Neural cell (in vitro differentiated cells): ENCODE data around the gene FHAD1. TPM values are rescaled to one million over a fixed set of nuclear protein-coding genes. Genes with fewer than 3 reads are reported as not detected.
"Not testable (repeated sequence)": the region's sequence is repeated elsewhere in the genome, so short reads cannot be mapped to it uniquely, and the experiment has no call there.

Experiments
- H2AFZ ChIP-seq: fragments of 200-600, 300-800 bp; sonication (generic), shearing (Covaris generic); 2 replicates; pipeline ENCODE4 v1.6.0; 2014; ENCODE audit warnings: low read depth, mild to moderate bottlenecking, antibody characterized with exemption, low read length, moderate library complexity
- H3F3A ChIP-seq: fragments of 200-600 bp; shearing (Covaris generic); 2 replicates; pipeline ENCODE4 v1.6.1; 2016; ENCODE audit warnings: mild to moderate bottlenecking, moderate library complexity, mixed read lengths, antibody characterized with exemption, low read length; ENCODE audit not compliant: insufficient read depth, poor library complexity, severe bottlenecking
- H3K27ac ChIP-seq: fragments of 200-600, 300-800 bp; sonication (generic), shearing (Covaris generic); 2 replicates; pipeline ENCODE4 v1.5.1; 2014; ENCODE audit warnings: mild to moderate bottlenecking, low read length, moderate library complexity
- H3K27me3 ChIP-seq: fragments of 300-800, 200-600 bp; sonication (generic), shearing (Covaris generic); 2 replicates; pipeline ENCODE4 v1.6.0; 2014; ENCODE audit warnings: mild to moderate bottlenecking, low read depth, low read length, moderate library complexity; ENCODE audit not compliant: insufficient read depth
- H3K36me3 ChIP-seq: fragments of 300-800, 200-600 bp; sonication (generic), shearing (Covaris generic); 2 replicates; pipeline ENCODE4 v1.5.1; 2014; ENCODE audit warnings: mild to moderate bottlenecking, antibody characterized with exemption, low read length, moderate library complexity; ENCODE audit not compliant: insufficient read depth
- H3K4me2 ChIP-seq: fragments of 300-800, 200-600 bp; sonication (generic), shearing (Covaris generic); 2 replicates; pipeline ENCODE4 v1.6.0; 2014; ENCODE audit warnings: mild to moderate bottlenecking, low read length
- H3K4me3 ChIP-seq: fragments of 300-800, 200-600 bp; sonication (generic), shearing (Covaris generic); 2 replicates; pipeline ENCODE4 v1.5.1; 2014; ENCODE audit warnings: mild to moderate bottlenecking, low read length, moderate library complexity
- H3K79me2 ChIP-seq: fragments of 200-600 bp; shearing (Covaris generic); replicated peaks from 2 replicates; pipeline ENCODE4 v1.6.0; 2014; ENCODE audit warnings: mild to moderate bottlenecking, low read length, moderate library complexity; ENCODE audit not compliant: insufficient read depth
- H3K9ac ChIP-seq: fragments of 300-800, 200-600 bp; sonication (generic), shearing (Covaris generic); 2 replicates; pipeline ENCODE4 v1.6.1; 2016; ENCODE audit warnings: mild to moderate bottlenecking, low read length, mixed read lengths
- H3K9me2 ChIP-seq: fragments of 200-600 bp; shearing (Covaris generic); 2 replicates; pipeline ENCODE4 v1.6.1; 2016; ENCODE audit warnings: mild to moderate bottlenecking, low read length, mixed read lengths; ENCODE audit not compliant: insufficient read depth
- H3K9me3 ChIP-seq: fragments of 200-600, 300-800 bp; sonication (generic), shearing (Covaris generic); 2 replicates; pipeline ENCODE4 v1.6.1; 2016; ENCODE audit warnings: mild to moderate bottlenecking, mixed run types, low read length, moderate library complexity, mixed read lengths
- H4K20me1 ChIP-seq: fragments of 200-600 bp; shearing (Covaris generic); 2 replicates; pipeline ENCODE4 v1.6.1; 2016; ENCODE audit warnings: mild to moderate bottlenecking, mixed run types; ENCODE audit not compliant: insufficient read depth
- EP300 ChIP-seq: fragments of 450-650 bp; conservative IDR thresholded peaks from 2 replicates; pipeline ENCODE4 v1.6.1; 2014; ENCODE audit warnings: antibody characterized with exemption, mild to moderate bottlenecking, moderate library complexity; ENCODE audit not compliant: poor library complexity, severe bottlenecking
- EZH2 ChIP-seq: fragments of 200-600, 300-800 bp; shearing (Covaris generic), sonication (generic); IDR thresholded peaks from 2 replicates; pipeline ENCODE4 v1.6.1; 2014; ENCODE audit warnings: antibody characterized with exemption, low read length, borderline replicate concordance, mild to moderate bottlenecking; ENCODE audit not compliant: insufficient read depth, poor library complexity, severe bottlenecking
- MXI1 ChIP-seq: fragments of 450-650 bp; conservative IDR thresholded peaks from 2 replicates; pipeline ENCODE4 v1.6.1; 2014; ENCODE audit warnings: antibody characterized with exemption, mild to moderate bottlenecking; ENCODE audit not compliant: poor library complexity, severe bottlenecking
- POLR2AphosphoS5 ChIP-seq: IDR thresholded peaks from 2 replicates; pipeline ENCODE4 v1.6.1; 2012
- RAD21 ChIP-seq: fragments of 450-650 bp; conservative IDR thresholded peaks from 2 replicates; pipeline ENCODE4 v1.6.1; 2014; ENCODE audit warnings: antibody characterized with exemption, mild to moderate bottlenecking, moderate library complexity
- SMC3 ChIP-seq: fragments of 450-650 bp; conservative IDR thresholded peaks from 2 replicates; pipeline ENCODE4 v1.6.1; 2014; ENCODE audit warnings: antibody characterized with exemption, mild to moderate bottlenecking, moderate library complexity; ENCODE audit not compliant: poor library complexity
- TAF1 ChIP-seq: IDR thresholded peaks from 2 replicates; pipeline ENCODE4 v1.6.1; 2012; ENCODE audit warnings: low read depth
- polyA plus RNA-seq: library from polyadenylated mRNA; depleted of rRNA; stranded (reverse); fragments of >200 nt; gene quantifications from 2 replicates; pipeline ENCODE4 v1.2.3, GENCODE V29; 2014
- TF ChIP-seq, protein P1 (sequence below): IDR thresholded peaks from 2 replicates; pipeline ENCODE4 v1.6.1; 2012; ENCODE audit warnings: borderline replicate concordance
- TF ChIP-seq, protein P2 (sequence below): fragments of 450-650 bp; IDR thresholded peaks from 2 replicates; pipeline ENCODE4 v1.5.1; 2014; ENCODE audit warnings: antibody characterized with exemption, mild to moderate bottlenecking, moderate library complexity; ENCODE audit not compliant: poor library complexity, severe bottlenecking

FHAD1 gene
- polyA plus RNA-seq, 1 donor from 2014 or later, result 0.46 TPM

DNA sequence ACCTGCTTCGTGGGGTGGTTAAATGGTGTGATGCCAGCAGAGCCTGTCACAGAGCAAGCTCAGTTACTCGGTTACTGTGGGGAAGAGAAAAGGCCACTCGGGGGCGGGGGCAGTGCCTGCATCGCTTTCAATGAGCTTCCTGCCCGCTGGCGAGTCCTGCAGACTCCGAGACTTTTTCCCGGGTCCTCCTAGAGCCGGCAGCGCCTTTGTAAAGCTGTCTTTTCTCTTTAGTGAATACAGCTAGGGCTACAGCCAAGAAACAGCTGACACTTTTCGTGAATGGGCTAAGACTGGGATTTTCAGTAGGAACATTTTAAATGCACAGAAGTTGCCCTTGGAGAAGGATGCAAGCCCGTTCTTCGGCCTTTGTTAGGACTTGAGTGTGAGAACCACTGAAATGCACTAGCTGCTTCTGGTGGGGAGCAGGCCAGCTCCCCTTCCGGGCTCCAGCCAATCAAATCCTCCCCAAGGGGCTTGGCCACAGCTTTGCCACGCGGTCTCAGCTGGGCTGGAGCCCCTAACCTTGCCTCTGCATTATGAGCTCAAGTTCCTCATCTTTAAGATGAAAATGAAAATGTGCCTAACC is 139.2 kb downstream of the FHAD1 start:
- Histone ChIP-seq H3K27me3 (no peaks in the 10 kb centered on the region), H3K4me3 (no peak overlapping the region)

DNA sequence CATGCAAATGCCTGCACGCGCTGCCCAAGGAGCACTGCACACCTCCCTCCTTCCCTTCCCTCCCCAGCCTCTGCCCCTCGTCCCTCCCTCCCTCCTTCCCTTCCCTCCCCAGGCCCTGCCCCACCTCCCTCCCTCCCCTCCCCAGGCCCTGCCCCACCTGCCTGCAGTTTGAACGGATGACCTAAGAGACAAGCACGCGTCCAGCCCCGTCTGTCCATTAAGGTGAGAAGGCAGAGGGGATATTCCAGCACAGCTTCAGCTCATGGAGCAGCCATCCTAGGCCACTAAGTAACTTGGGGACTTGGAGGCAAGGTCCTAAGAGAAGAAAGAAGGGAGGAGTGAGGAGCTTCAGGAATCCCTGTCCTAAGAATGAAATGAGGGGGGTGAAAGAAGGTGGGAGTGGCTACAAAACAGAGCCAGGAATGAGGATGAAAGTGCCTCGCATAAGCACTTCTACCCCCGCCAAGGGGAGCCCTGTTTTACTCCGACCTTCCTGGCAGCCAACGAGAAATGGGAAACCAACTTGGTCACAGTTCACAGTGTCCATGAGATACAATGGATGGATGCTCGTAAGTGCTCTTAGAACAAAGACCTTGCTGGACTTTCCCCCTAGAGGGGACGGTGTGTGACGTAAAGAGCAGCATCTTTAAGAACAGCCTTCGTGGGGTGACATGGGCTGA is 141.3 kb downstream of the FHAD1 start:
- Histone ChIP-seq H2AFZ (no peak overlapping the region), H3K27me3 (no peaks in the 10 kb centered on the region), H3K9me3 (no peaks in the 10 kb centered on the region), H3K27ac (no peak overlapping the region), H3F3A (no peaks in the 10 kb centered on the region), H3K4me2 (no peak overlapping the region), H3K36me3 (no peaks in the 10 kb centered on the region), H3K9ac (no peak overlapping the region), H3K79me2 (no peaks in the 10 kb centered on the region), H3K4me3 (no peak overlapping the region), H3K9me2 (no peaks in the 10 kb centered on the region), H4K20me1 (no peaks in the 10 kb centered on the region)
- TF ChIP-seq, protein P1, sequence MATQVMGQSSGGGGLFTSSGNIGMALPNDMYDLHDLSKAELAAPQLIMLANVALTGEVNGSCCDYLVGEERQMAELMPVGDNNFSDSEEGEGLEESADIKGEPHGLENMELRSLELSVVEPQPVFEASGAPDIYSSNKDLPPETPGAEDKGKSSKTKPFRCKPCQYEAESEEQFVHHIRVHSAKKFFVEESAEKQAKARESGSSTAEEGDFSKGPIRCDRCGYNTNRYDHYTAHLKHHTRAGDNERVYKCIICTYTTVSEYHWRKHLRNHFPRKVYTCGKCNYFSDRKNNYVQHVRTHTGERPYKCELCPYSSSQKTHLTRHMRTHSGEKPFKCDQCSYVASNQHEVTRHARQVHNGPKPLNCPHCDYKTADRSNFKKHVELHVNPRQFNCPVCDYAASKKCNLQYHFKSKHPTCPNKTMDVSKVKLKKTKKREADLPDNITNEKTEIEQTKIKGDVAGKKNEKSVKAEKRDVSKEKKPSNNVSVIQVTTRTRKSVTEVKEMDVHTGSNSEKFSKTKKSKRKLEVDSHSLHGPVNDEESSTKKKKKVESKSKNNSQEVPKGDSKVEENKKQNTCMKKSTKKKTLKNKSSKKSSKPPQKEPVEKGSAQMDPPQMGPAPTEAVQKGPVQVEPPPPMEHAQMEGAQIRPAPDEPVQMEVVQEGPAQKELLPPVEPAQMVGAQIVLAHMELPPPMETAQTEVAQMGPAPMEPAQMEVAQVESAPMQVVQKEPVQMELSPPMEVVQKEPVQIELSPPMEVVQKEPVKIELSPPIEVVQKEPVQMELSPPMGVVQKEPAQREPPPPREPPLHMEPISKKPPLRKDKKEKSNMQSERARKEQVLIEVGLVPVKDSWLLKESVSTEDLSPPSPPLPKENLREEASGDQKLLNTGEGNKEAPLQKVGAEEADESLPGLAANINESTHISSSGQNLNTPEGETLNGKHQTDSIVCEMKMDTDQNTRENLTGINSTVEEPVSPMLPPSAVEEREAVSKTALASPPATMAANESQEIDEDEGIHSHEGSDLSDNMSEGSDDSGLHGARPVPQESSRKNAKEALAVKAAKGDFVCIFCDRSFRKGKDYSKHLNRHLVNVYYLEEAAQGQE, result no peak
- TF ChIP-seq POLR2AphosphoS5 (no peak), MXI1 (no peak), EP300 (no peak), RAD21 (no peak), SMC3 (no peak), TAF1 (no peak), EZH2 (no peak)
- TF ChIP-seq, protein P2, sequence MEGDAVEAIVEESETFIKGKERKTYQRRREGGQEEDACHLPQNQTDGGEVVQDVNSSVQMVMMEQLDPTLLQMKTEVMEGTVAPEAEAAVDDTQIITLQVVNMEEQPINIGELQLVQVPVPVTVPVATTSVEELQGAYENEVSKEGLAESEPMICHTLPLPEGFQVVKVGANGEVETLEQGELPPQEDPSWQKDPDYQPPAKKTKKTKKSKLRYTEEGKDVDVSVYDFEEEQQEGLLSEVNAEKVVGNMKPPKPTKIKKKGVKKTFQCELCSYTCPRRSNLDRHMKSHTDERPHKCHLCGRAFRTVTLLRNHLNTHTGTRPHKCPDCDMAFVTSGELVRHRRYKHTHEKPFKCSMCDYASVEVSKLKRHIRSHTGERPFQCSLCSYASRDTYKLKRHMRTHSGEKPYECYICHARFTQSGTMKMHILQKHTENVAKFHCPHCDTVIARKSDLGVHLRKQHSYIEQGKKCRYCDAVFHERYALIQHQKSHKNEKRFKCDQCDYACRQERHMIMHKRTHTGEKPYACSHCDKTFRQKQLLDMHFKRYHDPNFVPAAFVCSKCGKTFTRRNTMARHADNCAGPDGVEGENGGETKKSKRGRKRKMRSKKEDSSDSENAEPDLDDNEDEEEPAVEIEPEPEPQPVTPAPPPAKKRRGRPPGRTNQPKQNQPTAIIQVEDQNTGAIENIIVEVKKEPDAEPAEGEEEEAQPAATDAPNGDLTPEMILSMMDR, result no peak

More for the DNA sequence above, 139.2 kb downstream of the FHAD1 start:
- Histone ChIP-seq H3K4me2 (no peak overlapping the region), H4K20me1 (no peaks in the 10 kb centered on the region), H3K9me3 (no peaks in the 10 kb centered on the region), H2AFZ (no peak overlapping the region), H3K9ac (no peak overlapping the region), H3K36me3 (no peaks in the 10 kb centered on the region), H3K9me2 (no peaks in the 10 kb centered on the region), H3K27ac (no peak overlapping the region), H3K79me2 (no peaks in the 10 kb centered on the region), H3F3A (no peaks in the 10 kb centered on the region)
- no peak for TF ChIP-seq TAF1
- no peak for TF ChIP-seq POLR2AphosphoS5
- TF ChIP-seq, protein P1, result no peak
- no peak for TF ChIP-seq SMC3
- no peak for TF ChIP-seq RAD21
- TF ChIP-seq EP300, result no peak
- no peak for TF ChIP-seq MXI1
- TF ChIP-seq, protein P2, result no peak
- TF ChIP-seq EZH2, result no peak

DNA sequence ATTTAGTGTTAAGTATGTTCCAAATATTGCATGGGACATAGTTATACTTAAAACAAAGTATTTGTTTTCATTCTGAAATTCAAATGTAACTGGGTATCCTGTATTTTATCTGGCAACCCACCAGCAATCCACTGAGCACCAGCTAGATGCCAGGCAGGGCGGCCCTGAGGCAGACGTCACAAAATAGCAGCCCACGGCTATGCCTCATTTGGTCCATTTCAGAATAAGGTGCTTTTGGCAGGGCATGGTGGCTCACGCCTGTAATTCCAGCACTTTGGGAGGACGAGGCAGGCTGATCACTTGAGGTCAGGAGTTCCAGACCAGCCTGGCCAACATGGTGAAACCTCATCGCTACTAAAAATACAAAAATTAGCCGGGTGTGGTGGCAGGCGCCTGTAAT is 142.8 kb downstream of the FHAD1 start:
- H2AFZ ChIP-seq, H3K4me3 ChIP-seq, H3K79me2 ChIP-seq, H4K20me1 ChIP-seq, H3K27me3 ChIP-seq, H3K9me3 ChIP-seq, H3K9ac ChIP-seq, H3K4me2 ChIP-seq, H3K36me3 ChIP-seq, H3K27ac ChIP-seq, H3K9me2 ChIP-seq, H3F3A ChIP-seq: not testable (repeated sequence)
